Fibroblast of pulmonary artery (primary cell): Measurements from ENCODE around the gene DRD2.

ENCODE experiments used
- DNase-seq: peaks from one replicate; pipeline ENCODE4 v3.0.0-alpha.2; 2010; ENCODE audit warnings: low read depth
- H3K4me3 ChIP-seq: replicated peaks from 2 replicates; pipeline ENCODE4 v1.5.1; 2011; ENCODE audit warnings: low read depth, mild to moderate bottlenecking, control low read depth, low read length, moderate library complexity
- TF ChIP-seq, protein P1 (sequence below): IDR thresholded peaks from 2 replicates; pipeline ENCODE4 v1.5.1; 2011; ENCODE audit warnings: mild to moderate bottlenecking, control low read depth, low read length, inconsistent platforms; ENCODE audit errors: missing control alignments

DRD2 gene

DNA sequence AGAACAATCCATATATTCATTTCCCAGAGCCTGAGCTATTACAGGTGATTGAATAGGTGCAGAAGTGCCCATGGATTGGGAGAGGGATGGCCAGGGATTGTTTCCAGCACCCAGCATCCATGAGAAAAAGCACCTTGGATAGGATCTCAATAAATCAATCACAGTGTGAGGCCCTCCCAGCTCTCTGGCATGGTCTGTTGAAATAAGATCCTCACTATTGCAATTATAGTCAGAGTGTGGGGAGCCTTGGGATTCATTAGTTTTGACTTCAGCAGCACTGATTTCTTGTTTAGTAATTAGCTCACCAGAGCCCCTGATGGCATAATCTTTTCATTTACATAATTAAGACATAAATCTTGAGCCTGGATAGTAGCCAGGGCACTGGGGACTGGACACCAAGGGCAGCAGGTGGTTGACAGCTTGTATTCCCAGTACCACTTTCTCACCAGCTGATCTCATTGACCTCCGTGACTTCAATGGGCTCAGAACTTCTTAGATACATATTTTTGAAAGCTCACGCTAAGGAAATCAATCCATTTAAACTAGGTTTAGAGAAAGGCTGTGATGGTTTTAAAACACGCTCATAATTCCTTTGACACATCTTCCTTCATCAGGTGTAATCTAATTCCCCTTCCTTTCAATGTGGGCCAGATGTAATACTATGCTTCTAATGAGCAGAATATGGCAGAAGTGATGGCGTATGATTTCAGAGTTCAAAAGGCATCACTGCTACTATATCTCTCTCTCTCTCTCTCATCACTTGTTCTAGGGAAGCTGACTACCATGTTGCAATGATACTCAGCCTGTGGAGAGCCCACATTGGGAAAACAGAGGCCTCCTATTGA lies 22.1 kb upstream of the DRD2 start:
- no peak for DNase-seq
- TF ChIP-seq, protein P1, sequence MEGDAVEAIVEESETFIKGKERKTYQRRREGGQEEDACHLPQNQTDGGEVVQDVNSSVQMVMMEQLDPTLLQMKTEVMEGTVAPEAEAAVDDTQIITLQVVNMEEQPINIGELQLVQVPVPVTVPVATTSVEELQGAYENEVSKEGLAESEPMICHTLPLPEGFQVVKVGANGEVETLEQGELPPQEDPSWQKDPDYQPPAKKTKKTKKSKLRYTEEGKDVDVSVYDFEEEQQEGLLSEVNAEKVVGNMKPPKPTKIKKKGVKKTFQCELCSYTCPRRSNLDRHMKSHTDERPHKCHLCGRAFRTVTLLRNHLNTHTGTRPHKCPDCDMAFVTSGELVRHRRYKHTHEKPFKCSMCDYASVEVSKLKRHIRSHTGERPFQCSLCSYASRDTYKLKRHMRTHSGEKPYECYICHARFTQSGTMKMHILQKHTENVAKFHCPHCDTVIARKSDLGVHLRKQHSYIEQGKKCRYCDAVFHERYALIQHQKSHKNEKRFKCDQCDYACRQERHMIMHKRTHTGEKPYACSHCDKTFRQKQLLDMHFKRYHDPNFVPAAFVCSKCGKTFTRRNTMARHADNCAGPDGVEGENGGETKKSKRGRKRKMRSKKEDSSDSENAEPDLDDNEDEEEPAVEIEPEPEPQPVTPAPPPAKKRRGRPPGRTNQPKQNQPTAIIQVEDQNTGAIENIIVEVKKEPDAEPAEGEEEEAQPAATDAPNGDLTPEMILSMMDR, result no peak

DNA sequence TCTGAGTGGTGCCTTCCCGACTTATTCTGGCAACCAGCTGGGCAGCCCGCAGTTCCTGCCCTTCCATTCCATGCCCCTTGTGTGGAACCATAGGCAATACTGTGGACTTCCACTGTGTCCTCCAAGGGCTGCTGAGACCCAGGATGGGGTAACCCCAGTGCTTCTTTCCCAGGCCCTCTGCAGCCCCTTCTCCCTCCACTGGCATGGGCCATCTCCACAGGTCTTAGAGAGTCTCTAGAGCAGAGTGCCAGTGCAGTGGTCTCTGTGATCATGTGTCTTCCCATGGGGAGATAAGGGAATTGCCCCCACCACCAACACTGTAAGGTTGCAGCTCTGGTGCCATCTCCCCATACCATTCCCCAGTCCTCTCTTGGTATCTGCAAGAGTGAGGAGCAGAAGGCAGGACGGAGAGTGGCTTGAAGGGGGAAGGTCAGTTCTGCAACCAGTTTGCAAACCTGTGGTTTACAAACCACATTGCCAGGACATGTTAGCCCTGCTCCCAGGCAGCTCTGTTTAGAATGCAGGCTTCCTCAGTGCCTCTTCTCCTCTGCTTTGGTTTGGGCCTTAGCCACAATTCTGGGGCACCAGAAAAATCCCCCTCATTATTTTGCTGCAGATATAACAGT lies 20.9 kb upstream of the DRD2 start:
- TF ChIP-seq, protein P1, result no peak
- DNase-seq, result no peak
- no peak overlapping the region for H3K4me3 ChIP-seq

More for the DNA sequence above, 22.1 kb upstream of the DRD2 start:
- H3K4me3 ChIP-seq, result no peak overlapping the region

DNA sequence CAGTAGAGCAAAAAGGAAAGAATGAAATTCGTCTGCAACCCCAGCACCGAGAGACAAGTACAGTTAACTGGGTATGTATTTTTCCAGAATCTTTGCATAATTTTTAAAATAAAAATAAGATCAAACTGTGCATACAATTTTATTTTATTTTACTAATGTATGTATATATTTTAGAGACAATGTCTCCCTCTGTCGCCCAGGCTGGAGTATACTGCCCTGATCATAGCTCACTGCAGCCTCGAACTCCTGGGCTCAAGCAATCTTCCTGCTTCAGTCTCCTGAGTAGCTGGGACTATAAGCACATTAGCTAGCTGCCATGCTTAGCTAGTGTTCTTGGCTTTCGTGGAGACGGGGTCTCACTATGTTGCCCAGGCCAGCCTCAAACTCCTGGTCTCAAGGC lies 18.8 kb upstream of the DRD2 start:
- TF ChIP-seq, protein P1, result peak; percentile 12
- no peak overlapping the region for H3K4me3 ChIP-seq
- DNase-seq, result no peak

DNA sequence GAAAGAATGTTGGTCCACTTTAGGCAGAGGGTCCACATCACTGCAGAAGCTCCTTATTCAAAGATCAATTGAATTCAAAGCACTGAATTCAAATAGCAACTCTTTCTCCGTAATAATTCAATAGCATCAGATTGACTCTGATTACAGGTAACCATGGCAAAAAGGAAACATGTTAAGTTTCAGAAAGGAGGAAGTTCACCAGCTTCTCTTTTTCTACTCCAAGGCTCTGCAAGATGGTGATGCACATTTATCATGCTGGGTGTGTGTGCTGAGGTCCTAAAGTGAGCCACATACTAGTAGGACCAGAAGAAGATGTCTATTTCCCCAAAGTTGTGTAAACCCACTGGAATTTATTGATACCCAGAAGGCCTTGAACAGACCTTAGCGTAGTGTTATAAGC lies 18.0 kb upstream of the DRD2 start:
- TF ChIP-seq, protein P1, result no peak
- H3K4me3 ChIP-seq, result no peak overlapping the region
- no peak for DNase-seq

DNA sequence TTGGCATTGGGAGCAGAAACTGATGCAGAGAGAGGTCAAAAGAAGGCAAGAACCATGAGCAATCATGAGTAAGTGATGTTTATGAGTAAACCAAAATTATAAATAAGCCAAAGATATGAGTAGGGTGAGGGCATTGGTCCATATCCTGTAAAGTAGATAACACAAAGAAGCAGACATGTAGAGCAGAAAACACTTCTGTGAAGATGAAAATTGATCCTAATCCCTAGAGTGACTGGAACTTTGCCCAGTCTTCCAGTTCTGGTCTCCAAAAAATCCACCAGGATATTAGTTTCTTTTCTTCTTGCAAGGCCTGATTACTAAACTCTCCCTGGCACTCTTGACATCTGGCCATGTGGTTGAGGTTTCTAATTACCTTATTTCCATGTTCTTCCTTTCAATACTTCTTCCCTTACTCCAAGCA lies 13.7 kb upstream of the DRD2 start:
- TF ChIP-seq, protein P1, result no peak
- no peak overlapping the region for H3K4me3 ChIP-seq
- no peak for DNase-seq

DNA sequence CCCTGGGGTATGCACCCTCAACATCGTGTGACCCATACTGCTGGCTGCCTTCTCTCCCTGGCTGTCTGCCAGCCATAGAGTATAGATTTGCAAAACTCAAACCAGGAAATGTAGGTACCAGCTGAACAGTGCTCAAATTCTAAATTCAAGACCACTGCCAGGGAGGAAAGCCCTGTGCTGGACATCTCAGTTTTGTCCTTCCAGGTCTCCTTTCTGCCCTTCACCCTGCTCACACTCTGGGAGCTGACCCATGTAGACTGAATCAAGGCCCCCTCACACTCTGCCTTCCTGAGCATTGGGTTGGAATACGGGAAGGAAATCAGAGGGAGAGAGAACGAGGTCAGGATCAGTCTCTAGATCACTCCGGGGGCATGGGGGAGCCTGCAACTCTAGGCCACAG lies 12.4 kb upstream of the DRD2 start:
- no peak overlapping the region for H3K4me3 ChIP-seq
- TF ChIP-seq, protein P1, result no peak
- no peak for DNase-seq

DNA sequence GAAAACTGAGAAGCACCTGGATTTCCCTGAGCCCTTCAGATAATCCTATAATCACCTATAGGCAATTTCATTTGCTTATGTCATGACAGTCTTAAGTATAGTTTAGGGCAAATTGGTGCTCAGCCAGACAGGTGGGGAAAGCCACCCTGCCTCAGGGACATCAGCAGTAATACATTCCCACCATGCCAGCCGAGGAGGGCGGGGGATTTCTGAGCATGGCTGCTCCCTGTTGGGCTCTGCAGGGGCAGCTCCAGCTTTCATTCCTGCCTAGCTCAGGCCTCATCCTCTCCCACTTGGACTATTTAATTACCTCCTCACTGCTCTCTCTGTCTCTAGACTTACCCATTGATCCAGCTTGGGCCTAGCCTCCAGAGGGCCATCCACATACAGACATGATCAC lies 9.0 kb upstream of the DRD2 start:
- H3K4me3 ChIP-seq, result no peak overlapping the region
- no peak for DNase-seq

More for the DNA sequence above, 9.0 kb upstream of the DRD2 start:
- TF ChIP-seq, protein P1, result no peak
